GM23338 (cell line): ENCODE data around the gene STXBP5L. TPM values are rescaled to one million over a fixed set of nuclear protein-coding genes. Genes with fewer than 3 reads are reported as not detected.

ENCODE experiments used
- ATAC-seq: fragments of 200-7000 bp; cut with Tn5 transposase; 3 replicates; pipeline ENCODE4 v1.9.1; 2020
- DNase-seq: peaks from one replicate; pipeline ENCODE4 v3.0.0-alpha.2; 2015; ENCODE audit warnings: low spot score
- H2AFZ ChIP-seq: fragments of 200-600 bp; sonication (generic); 2 replicates; pipeline ENCODE4 v1.8.0; 2016; ENCODE audit warnings: antibody characterized with exemption, mild to moderate bottlenecking, moderate library complexity
- H3F3A ChIP-seq: fragments of 200-600 bp; sonication (generic); replicated peaks from 2 replicates; pipeline ENCODE4 v1.8.0; 2017; ENCODE audit warnings: antibody characterized with exemption, mixed run types, low read depth
- H3K27ac ChIP-seq: fragments of 200-600 bp; sonication (generic); 2 replicates; pipeline ENCODE4 v1.6.1; 2016; ENCODE audit warnings: low read depth
- H3K27me3 ChIP-seq: fragments of 200-600 bp; sonication (generic); 2 replicates; pipeline ENCODE4 v1.8.0; 2016; ENCODE audit warnings: mild to moderate bottlenecking, mixed run types, moderate library complexity; ENCODE audit not compliant: insufficient read depth
- H3K36me3 ChIP-seq: fragments of 200-600 bp; sonication (generic); 2 replicates; pipeline ENCODE4 v1.8.0; 2016; ENCODE audit warnings: mild to moderate bottlenecking; ENCODE audit not compliant: insufficient read depth
- H3K4me1 ChIP-seq: fragments of 200-600 bp; sonication (generic); 2 replicates; pipeline ENCODE4 v1.8.0; 2016; ENCODE audit warnings: mild to moderate bottlenecking, moderate library complexity; ENCODE audit not compliant: insufficient read depth
- H3K4me2 ChIP-seq: fragments of 200-600 bp; sonication (generic); 2 replicates; pipeline ENCODE4 v1.7.1; 2017; ENCODE audit warnings: mixed run types
- H3K4me3 ChIP-seq: fragments of 200-600 bp; sonication (generic); 2 replicates; pipeline ENCODE4 v1.6.1; 2016; ENCODE audit warnings: mixed run types
- H3K79me2 ChIP-seq: fragments of 200-600 bp; sonication (generic); replicated peaks from 2 replicates; pipeline ENCODE4 v1.8.0; 2017; ENCODE audit warnings: mild to moderate bottlenecking; ENCODE audit not compliant: insufficient read depth
- H3K9me2 ChIP-seq: fragments of 200-600 bp; sonication (generic); 2 replicates; pipeline ENCODE4 v1.8.0; 2017; ENCODE audit not compliant: insufficient read depth
- H4K20me1 ChIP-seq: fragments of 200-600 bp; sonication (generic); replicated peaks from 2 replicates; pipeline ENCODE4 v1.8.0; 2017; ENCODE audit warnings: mild to moderate bottlenecking; ENCODE audit not compliant: insufficient read depth
- H3K27ac Mint-ChIP-seq: 2 replicates; pipeline ENCODE4 v1.8.0; 2020; ENCODE audit warnings: inconsistent platforms, mild to moderate bottlenecking, moderate library complexity, mixed read lengths
- H3K27me3 Mint-ChIP-seq: 3 replicates; pipeline ENCODE4 v1.8.0; 2022; ENCODE audit warnings: low read depth, mild to moderate bottlenecking, moderate library complexity, mixed read lengths, inconsistent platforms; ENCODE audit not compliant: insufficient read depth, poor library complexity
- H3K36me3 Mint-ChIP-seq: 3 replicates; pipeline ENCODE4 v1.8.0; 2021; ENCODE audit warnings: low read depth, mild to moderate bottlenecking, inconsistent platforms, moderate library complexity, mixed read lengths
- H3K4me1 Mint-ChIP-seq: 3 replicates; pipeline ENCODE4 v1.8.0; 2020; ENCODE audit warnings: mild to moderate bottlenecking, inconsistent platforms, mixed read lengths
- H3K4me3 Mint-ChIP-seq: 3 replicates; pipeline ENCODE4 v1.8.0; 2021; ENCODE audit warnings: moderate library complexity, mild to moderate bottlenecking, inconsistent platforms, mixed read lengths
- H3K9me3 Mint-ChIP-seq: 3 replicates; pipeline ENCODE4 v1.8.0; 2020; ENCODE audit warnings: moderate library complexity, mild to moderate bottlenecking, inconsistent platforms, mixed read lengths
- CREB1 ChIP-seq: fragments of 250-450 bp; sonication (Bioruptor Pico); IDR thresholded peaks from 2 replicates; pipeline ENCODE4 v1.5.0; 2020; ENCODE audit warnings: low read depth, mild to moderate bottlenecking, moderate library complexity
- CTCF ChIP-seq, 2 experiments: fragments of 200-600 bp in 1 of 2; sonication (generic) in 1 of 2; conservative IDR thresholded peaks; 2 replicates each; pipeline versions ENCODE4 v1.5.1 to v1.6.1; 2016 to 2017; ENCODE audit warnings: antibody characterized with exemption in 2 of 2, low read depth in 2 of 2, mild to moderate bottlenecking in 2 of 2, moderate library complexity in 1 of 2
- ETS1 ChIP-seq: IDR thresholded peaks from 2 replicates; pipeline ENCODE4 v1.6.1; 2016; ENCODE audit warnings: antibody characterized with exemption
- EZH2 ChIP-seq: fragments of 200-600 bp; sonication (generic); IDR thresholded peaks from one replicate; pipeline ENCODE4 v1.8.0; 2017; ENCODE audit warnings: antibody characterized with exemption, mild to moderate bottlenecking, low read depth; ENCODE audit not compliant: unreplicated experiment
- EZH2phosphoT487 ChIP-seq: fragments of 200-600 bp; sonication (generic); IDR thresholded peaks from one replicate; pipeline ENCODE4 v1.8.1; 2018; ENCODE audit warnings: antibody characterized with exemption; ENCODE audit not compliant: unreplicated experiment
- JUNB ChIP-seq: IDR thresholded peaks from one replicate; pipeline ENCODE4 v1.6.1; 2016; ENCODE audit warnings: antibody characterized with exemption; ENCODE audit not compliant: unreplicated experiment
- NANOG ChIP-seq: IDR thresholded peaks from 2 replicates; pipeline ENCODE4 v1.6.1; 2016; ENCODE audit warnings: antibody characterized with exemption, borderline replicate concordance
- POLR2AphosphoS5 ChIP-seq: IDR thresholded peaks from 2 replicates; pipeline ENCODE4 v1.6.1; 2016; ENCODE audit warnings: antibody characterized with exemption, low read depth
- REST ChIP-seq: IDR thresholded peaks from one replicate; pipeline ENCODE4 v1.6.1; 2018; ENCODE audit warnings: antibody characterized with exemption; ENCODE audit not compliant: unreplicated experiment
- STAT1 ChIP-seq: IDR thresholded peaks from one replicate; pipeline ENCODE4 v1.6.1; 2016; ENCODE audit warnings: antibody characterized with exemption; ENCODE audit not compliant: unreplicated experiment
- ZNF114 ChIP-seq: fragments of 250-450 bp; sonication (Bioruptor Pico); IDR thresholded peaks from 2 replicates; pipeline ENCODE4 v1.5.0; 2020; ENCODE audit warnings: mild to moderate bottlenecking, moderate library complexity
- ZNF331 ChIP-seq: fragments of 250-450 bp; sonication (Bioruptor Pico); IDR thresholded peaks from 2 replicates; pipeline ENCODE4 v1.5.0; 2020; ENCODE audit warnings: low read depth, mild to moderate bottlenecking, moderate library complexity
- ZNF462 ChIP-seq: fragments of 250-450 bp; sonication (Bioruptor Pico); IDR thresholded peaks from 2 replicates; pipeline ENCODE4 v1.5.0; 2020; ENCODE audit warnings: mild to moderate bottlenecking, moderate library complexity
- polyA plus RNA-seq: library from polyadenylated mRNA; unstranded; fragments of >200 nt; fragmentation: Nextera tagmentation; extraction: Ambion mirVana; gene quantifications from 2 replicates; pipeline ENCODE4 v1.2.1, GENCODE V29; 2016
- total RNA-seq: library from RNA; depleted of rRNA; stranded (reverse); fragments of >200 nt; shearing (Covaris generic); gene quantifications from 2 replicates; pipeline ENCODE4 v1.2.3, GENCODE V29; 2014

The STXBP5L gene
- total and polyA plus RNA-seq, 2 experiments from 2014 or later = 4.2 to 6.0 TPM

- TF ChIP-seq ZNF331 (CRISPR knock-in tag) (no peak), REST (no peak), NANOG (no peak), EZH2 (no peak), JUNB (no peak), ZNF114 (CRISPR knock-in tag) (no peak), ZNF462 (CRISPR knock-in tag) (no peak), POLR2AphosphoS5 (no peak), CTCF (conservative IDR thresholded peaks at IDR 0.05; ENCODE audit: low read depth in 2 of 2) (no peak), ETS1 (no peak), CREB1 (no peak), STAT1 (no peak), EZH2phosphoT487 (no peak)
- Mint-ChIP-seq H3K4me3 (no peak overlapping the region), H3K27me3 (peaks cover 2% of the 10 kb centered on the region), H3K9me3 (no peaks in the 10 kb centered on the region), H3K4me1 (no peaks in the 10 kb centered on the region), H3K27ac (no peak overlapping the region), H3K36me3 (no peaks in the 10 kb centered on the region; the same call in 2 of the 3 replicates)
- no peak overlapping the region for H3K27ac ChIP-seq
- H3F3A ChIP-seq = no peaks in the 10 kb centered on the region
- H3K27me3 ChIP-seq = no peaks in the 10 kb centered on the region
- ATAC-seq (no peak), DNase-seq (no peak)
- H3K4me2 ChIP-seq = no peak overlapping the region
- no peak overlapping the region for H2AFZ ChIP-seq
- H3K4me3 ChIP-seq = no peak overlapping the region
- no peaks in the 10 kb centered on the region for H3K9me2 ChIP-seq
- no peaks in the 10 kb centered on the region for H3K36me3 ChIP-seq
- H4K20me1 ChIP-seq = no peaks in the 10 kb centered on the region
- no peaks in the 10 kb centered on the region for H3K79me2 ChIP-seq
- H3K4me1 ChIP-seq = no peaks in the 10 kb centered on the region
Measured at GRCh38 chr3:121330634-121331033, 422.6 kb downstream of the STXBP5L start.
